D721Med (cell line): ENCODE data around the gene SORCS1.

ENCODE experiments used
- DNase-seq: peaks from one replicate; pipeline ENCODE4 v3.0.0; 2011; ENCODE audit warnings: low spot score; ENCODE audit not compliant: insufficient read length
- FAIRE-seq: peaks from 2 replicates; lab custom pipeline; 2011; peaks lifted over from hg19 to GRCh38; lab: Jason Lieb, UNC
- CTCF ChIP-seq: IDR thresholded peaks from 2 replicates; pipeline ENCODE4 v1.5.1; 2012; ENCODE audit warnings: mild to moderate bottlenecking, control low read depth; ENCODE audit not compliant: insufficient read depth; ENCODE audit errors: missing control alignments

Gene SORCS1

GRCh38 chr10:106741006-106741530 lies 423.4 kb downstream of the SORCS1 start:
- DNase-seq (no peak), FAIRE-seq (no peak)
- no peak for TF ChIP-seq CTCF

- FAIRE-seq (no peak), DNase-seq (no peak)
- TF ChIP-seq CTCF = no peak
Measured at GRCh38 chr10:106740071-106740470, 424.4 kb downstream of the SORCS1 start.

GRCh38 chr10:106734220-106734619 lies 430.3 kb downstream of the SORCS1 start:
- FAIRE-seq (no peak), DNase-seq (no peak)
- TF ChIP-seq CTCF = no peak

- FAIRE-seq = no peak
- DNase-seq = no peak
- TF ChIP-seq CTCF = no peak
Measured at GRCh38 chr10:106728232-106728631, 436.3 kb downstream of the SORCS1 start.

GRCh38 chr10:106727170-106727569 lies 437.3 kb downstream of the SORCS1 start:
- DNase-seq = no peak
- FAIRE-seq = no peak
- TF ChIP-seq CTCF = no peak

GRCh38 chr10:106722524-106722923 lies 442.0 kb downstream of the SORCS1 start:
- FAIRE-seq (no peak), DNase-seq (no peak)
- no peak for TF ChIP-seq CTCF

- no peak for DNase-seq
- TF ChIP-seq CTCF = no peak
- no peak for FAIRE-seq
Measured at GRCh38 chr10:106720683-106721082, 443.8 kb downstream of the SORCS1 start.
